SJCRH30 (cell line): ENCODE results near the gene SHB. TPM values are rescaled to one million over a fixed set of nuclear protein-coding genes. Genes with fewer than 3 reads are reported as not detected.

Source experiments
- DNase-seq, 2 experiments: peaks; one replicate each; pipeline ENCODE4 v3.0.0-alpha.2; 2015 to 2020
- H3K27ac ChIP-seq: fragments of 250-450 bp; sonication (Bioruptor Pico); 2 replicates; pipeline ENCODE4 v1.5.1; 2020; ENCODE audit warnings: mild to moderate bottlenecking, moderate library complexity
- H3K27me3 ChIP-seq: fragments of 250-450 bp; sonication (Bioruptor Pico); 2 replicates; pipeline ENCODE4 v1.5.1; 2020; ENCODE audit warnings: mild to moderate bottlenecking, moderate library complexity
- H3K36me3 ChIP-seq: fragments of 250-450 bp; sonication (Bioruptor Pico); 2 replicates; pipeline ENCODE4 v1.5.1; 2020; ENCODE audit warnings: mild to moderate bottlenecking, moderate library complexity
- H3K4me1 ChIP-seq: fragments of 250-450 bp; sonication (Bioruptor Pico); 2 replicates; pipeline ENCODE4 v1.5.1; 2020; ENCODE audit warnings: mild to moderate bottlenecking, moderate library complexity
- H3K4me3 ChIP-seq: fragments of 250-450 bp; sonication (Bioruptor Pico); 2 replicates; pipeline ENCODE4 v1.5.1; 2020; ENCODE audit warnings: mild to moderate bottlenecking, moderate library complexity
- H3K9me3 ChIP-seq: fragments of 250-450 bp; sonication (Bioruptor Pico); replicated peaks from 2 replicates; pipeline ENCODE4 v1.5.1; 2020; ENCODE audit warnings: mild to moderate bottlenecking, moderate library complexity
- total RNA-seq: library from RNA; depleted of rRNA; stranded (reverse); fragments of >200 nt; shearing (Covaris generic); gene quantifications from 2 replicates; pipeline ENCODE4 v1.2.3, GENCODE V29; 2014

The SHB gene
- total RNA-seq, 1 experiment from 2014 or later = 14.9 TPM

DNA sequence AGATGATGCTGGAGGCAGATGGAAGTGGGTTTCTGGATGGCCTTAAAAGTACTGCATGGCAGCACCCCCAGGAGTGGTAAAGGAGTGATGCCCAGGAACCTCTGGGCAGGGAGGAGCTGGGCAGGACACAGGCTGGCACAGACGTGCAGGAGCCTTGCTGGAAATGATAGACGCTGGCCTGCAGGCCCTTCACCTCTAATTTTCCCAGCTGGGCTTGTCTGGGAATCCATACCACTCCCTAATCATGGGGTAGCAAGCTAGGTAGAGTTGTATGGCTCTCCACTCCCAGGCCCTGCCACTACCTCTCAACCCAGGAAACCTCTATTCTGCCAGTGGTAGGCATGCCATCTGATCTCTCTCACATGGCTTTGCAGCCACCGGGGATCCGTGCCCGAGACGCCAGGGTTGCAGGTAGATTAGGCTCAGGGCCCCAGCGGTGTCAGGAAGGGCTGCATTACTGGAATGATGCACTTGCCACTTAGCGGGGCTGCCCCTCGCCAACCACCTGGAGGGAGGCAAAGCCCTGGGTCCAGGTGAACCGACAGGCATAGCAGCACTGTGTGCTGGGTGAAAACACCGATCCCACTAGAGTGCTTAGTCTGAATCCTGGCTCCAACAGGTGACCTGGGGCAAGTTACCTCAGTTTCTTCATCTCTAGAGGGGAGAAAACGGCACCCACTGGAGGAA is 85.5 kb downstream of the SHB start:
- peaks cover 19% of the 10 kb centered on the region for H3K4me1 ChIP-seq
- H3K27ac ChIP-seq = no peak overlapping the region
- no peak for DNase-seq
- H3K4me3 ChIP-seq = no peak overlapping the region
- no peaks in the 10 kb centered on the region for H3K27me3 ChIP-seq
- no peaks in the 10 kb centered on the region for H3K9me3 ChIP-seq
- no peaks in the 10 kb centered on the region for H3K36me3 ChIP-seq

DNA sequence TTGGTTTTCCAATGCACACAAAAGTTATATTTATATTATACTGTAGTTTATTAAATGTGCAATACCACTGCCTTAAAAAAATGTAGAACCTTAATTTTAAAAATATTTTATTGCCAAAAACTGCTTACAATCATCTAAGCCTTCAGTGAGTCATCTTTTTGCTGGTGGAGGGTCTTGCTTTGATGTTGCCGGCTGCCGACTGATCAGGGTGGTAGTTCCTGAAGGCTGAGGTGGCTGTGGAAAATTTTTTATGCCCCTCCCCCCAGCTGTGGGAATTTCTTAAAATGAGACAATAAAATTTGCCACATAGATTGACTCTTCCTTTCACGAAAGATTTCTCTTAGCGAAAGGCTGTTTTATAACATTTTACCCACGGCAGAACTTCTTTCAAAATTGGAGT is 89.2 kb downstream of the SHB start:
- no peak overlapping the region for H3K27ac ChIP-seq
- no peaks in the 10 kb centered on the region for H3K36me3 ChIP-seq
- H3K4me3 ChIP-seq = no peak overlapping the region
- no peaks in the 10 kb centered on the region for H3K27me3 ChIP-seq
- H3K4me1 ChIP-seq = peaks cover 34% of the 10 kb centered on the region
- DNase-seq = no peak
- H3K9me3 ChIP-seq = no peaks in the 10 kb centered on the region

- no peak overlapping the region for H3K4me3 ChIP-seq
- H3K36me3 ChIP-seq = peaks cover 3% of the 10 kb centered on the region
- H3K27ac ChIP-seq = no peak overlapping the region
- no peaks in the 10 kb centered on the region for H3K27me3 ChIP-seq
- peaks cover 38% of the 10 kb centered on the region for H3K4me1 ChIP-seq
- no peaks in the 10 kb centered on the region for H3K9me3 ChIP-seq
- no peak for DNase-seq
These were observed 90.0 kb downstream of the SHB start for GRCh38 chr9:37978983-37979382.

DNA sequence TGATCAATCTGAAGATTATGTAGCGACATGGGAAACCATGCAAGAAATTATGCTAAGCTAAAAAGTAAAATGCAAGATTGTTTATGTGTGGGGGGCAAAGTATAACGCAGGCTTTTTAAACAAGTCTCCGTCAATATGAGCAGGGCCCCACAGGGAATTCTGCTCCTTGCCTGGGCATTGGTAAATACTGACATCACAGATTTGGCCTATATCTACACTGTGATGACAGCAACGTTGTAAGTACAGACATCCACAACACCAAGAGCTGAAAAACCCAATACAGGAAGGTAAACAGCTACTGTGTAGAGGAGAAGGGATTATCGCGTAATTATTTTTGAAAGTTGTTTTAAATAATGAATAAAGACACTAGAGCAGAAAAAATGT is 90.6 kb downstream of the SHB start:
- Histone ChIP-seq H3K27ac (no peak overlapping the region), H3K4me3 (no peak overlapping the region), H3K27me3 (no peaks in the 10 kb centered on the region), H3K9me3 (no peaks in the 10 kb centered on the region), H3K4me1 (peaks cover 38% of the 10 kb centered on the region), H3K36me3 (peaks cover 8% of the 10 kb centered on the region)
- DNase-seq = no peak

DNA sequence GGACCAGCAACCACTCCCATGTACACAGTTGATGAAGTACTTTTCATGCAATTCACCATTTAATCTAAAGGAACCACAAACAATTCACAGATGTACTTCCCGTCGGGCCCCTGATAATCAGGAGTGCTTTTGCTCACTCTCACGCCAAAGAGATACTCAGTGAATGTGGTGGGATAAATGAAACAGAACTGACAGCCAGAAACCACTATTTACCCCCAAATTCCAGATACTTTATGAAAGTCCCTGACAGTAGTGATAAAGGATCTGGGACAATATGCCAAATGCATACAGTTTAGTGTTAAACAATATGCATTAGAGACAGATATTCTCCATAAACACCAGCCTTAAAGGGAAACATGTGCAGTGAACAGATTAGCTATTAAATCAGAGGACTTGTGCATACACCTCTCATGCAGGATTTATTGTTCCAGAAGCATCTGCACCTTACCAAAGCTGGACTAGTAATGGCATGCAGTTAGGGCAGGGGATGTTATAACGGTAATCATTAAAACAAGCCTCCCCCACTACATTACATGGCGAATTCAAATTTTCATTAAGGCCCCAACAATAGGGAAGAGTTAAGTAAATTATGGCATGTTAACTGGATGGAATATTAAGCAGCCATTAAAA is 91.1 kb downstream of the SHB start:
- peaks cover 11% of the 10 kb centered on the region for H3K36me3 ChIP-seq
- H3K4me3 ChIP-seq = no peak overlapping the region
- peaks cover 38% of the 10 kb centered on the region for H3K4me1 ChIP-seq
- H3K9me3 ChIP-seq = no peaks in the 10 kb centered on the region
- no peak for DNase-seq
- H3K27ac ChIP-seq = peak overlapping the region; percentile 67
- no peaks in the 10 kb centered on the region for H3K27me3 ChIP-seq

GRCh38 chr9:37976714-37977477 is 92.1 kb downstream of the SHB start:
- DNase-seq = peak; percentile 80 to 90
- Histone ChIP-seq H3K9me3 (no peaks in the 10 kb centered on the region), H3K4me3 (no peak overlapping the region), H3K4me1 (peaks cover 38% of the 10 kb centered on the region), H3K36me3 (peaks cover 14% of the 10 kb centered on the region), H3K27ac (peak overlapping the region; percentile 67), H3K27me3 (no peaks in the 10 kb centered on the region)

- Histone ChIP-seq H3K4me3 (no peak overlapping the region), H3K27me3 (no peaks in the 10 kb centered on the region), H3K9me3 (no peaks in the 10 kb centered on the region), H3K4me1 (peaks cover 38% of the 10 kb centered on the region), H3K27ac (peak overlapping the region; percentile 67; the same call in 1 of the 2 replicates), H3K36me3 (peaks cover 14% of the 10 kb centered on the region)
- no peak for DNase-seq
These were observed 93.4 kb downstream of the SHB start for GRCh38 chr9:37975639-37976038.

GRCh38 chr9:37974506-37975173 is 94.4 kb downstream of the SHB start:
- H3K27ac ChIP-seq = 0 out of 2 replicates have a peak overlapping the region, but pooled peaks have one; percentile 14
- peaks cover 38% of the 10 kb centered on the region for H3K4me1 ChIP-seq
- no peaks in the 10 kb centered on the region for H3K27me3 ChIP-seq
- H3K4me3 ChIP-seq = no peak overlapping the region
- no peak for DNase-seq
- H3K36me3 ChIP-seq = peaks cover 14% of the 10 kb centered on the region
- no peaks in the 10 kb centered on the region for H3K9me3 ChIP-seq

- H3K36me3 ChIP-seq = peaks cover 22% of the 10 kb centered on the region
- no peak for DNase-seq
- no peaks in the 10 kb centered on the region for H3K9me3 ChIP-seq
- no peak overlapping the region for H3K27ac ChIP-seq
- H3K4me1 ChIP-seq = peaks cover 22% of the 10 kb centered on the region
- no peak overlapping the region for H3K4me3 ChIP-seq
- H3K27me3 ChIP-seq = no peaks in the 10 kb centered on the region
These were observed 96.6 kb downstream of the SHB start for GRCh38 chr9:37972351-37972848.

GRCh38 chr9:37971691-37972090 is 97.3 kb downstream of the SHB start:
- H3K4me1 ChIP-seq = peaks cover 19% of the 10 kb centered on the region
- H3K27me3 ChIP-seq = no peaks in the 10 kb centered on the region
- DNase-seq = no peak
- no peak overlapping the region for H3K4me3 ChIP-seq
- H3K27ac ChIP-seq = no peak overlapping the region
- peaks cover 22% of the 10 kb centered on the region for H3K36me3 ChIP-seq
- no peaks in the 10 kb centered on the region for H3K9me3 ChIP-seq

- peaks cover 19% of the 10 kb centered on the region for H3K4me1 ChIP-seq
- H3K27ac ChIP-seq = no peak overlapping the region
- no peaks in the 10 kb centered on the region for H3K27me3 ChIP-seq
- DNase-seq = no peak
- no peak overlapping the region for H3K4me3 ChIP-seq
- no peaks in the 10 kb centered on the region for H3K9me3 ChIP-seq
- H3K36me3 ChIP-seq = peaks cover 22% of the 10 kb centered on the region
These were observed 97.9 kb downstream of the SHB start for GRCh38 chr9:37971108-37971459.

GRCh38 chr9:37970301-37971107 is 98.5 kb downstream of the SHB start:
- no peak overlapping the region for H3K4me3 ChIP-seq
- H3K27ac ChIP-seq = no peak overlapping the region
- no peaks in the 10 kb centered on the region for H3K9me3 ChIP-seq
- H3K4me1 ChIP-seq = peaks cover 15% of the 10 kb centered on the region
- no peaks in the 10 kb centered on the region for H3K27me3 ChIP-seq
- peaks cover 22% of the 10 kb centered on the region for H3K36me3 ChIP-seq
- no peak for DNase-seq

- DNase-seq = no peak
- Histone ChIP-seq H3K9me3 (no peaks in the 10 kb centered on the region), H3K36me3 (peaks cover 22% of the 10 kb centered on the region), H3K4me3 (no peak overlapping the region), H3K27me3 (no peaks in the 10 kb centered on the region), H3K27ac (no peak overlapping the region), H3K4me1 (peaks cover 15% of the 10 kb centered on the region)
These were observed 99.3 kb downstream of the SHB start for GRCh38 chr9:37969558-37970300.
